ENCODE results near the gene CCDC9. TPM values are rescaled to one million over a fixed set of nuclear protein-coding genes. Genes with fewer than 3 reads are reported as not detected.

CCDC9 gene
- total RNA-seq, 1 donor from 2014 or later: 36.9 TPM

Other genes with a start within 250 kb of the CCDC9 start
- not detected in 2 replicates for gene NPAS1, start 236.7 kb upstream of the CCDC9 start, total RNA-seq
- gene TMEM160, start 207.9 kb upstream of the CCDC9 start, total RNA-seq: 39.3 and 41.4 TPM in 2 replicates
- 135 and 147 TPM in 2 replicates for gene ZC3H4, start 142.7 kb upstream of the CCDC9 start, total RNA-seq
- 116 TPM in 2 replicates for gene SAE1, start 125.7 kb upstream of the CCDC9 start, total RNA-seq
- 20.2 and 22.0 TPM in 2 replicates for gene BBC3, start 25.3 kb upstream of the CCDC9 start, total RNA-seq
- 10.3 and 10.6 TPM in 2 replicates for gene INAFM1, start 18.4 kb downstream of the CCDC9 start, total RNA-seq
- 1.3 and 2.2 TPM in 2 replicates for gene C5AR1, start 53.3 kb downstream of the CCDC9 start, total RNA-seq
- gene C5AR2, start 75.7 kb downstream of the CCDC9 start, total RNA-seq: 0.17 and 0.22 TPM in 2 replicates
- gene DHX34, start 92.8 kb downstream of the CCDC9 start, total RNA-seq: 15.9 and 16.6 TPM in 2 replicates
- not detected in 2 replicates for gene MEIS3, start 163.0 kb downstream of the CCDC9 start, total RNA-seq
- gene SLC8A2, start 215.4 kb downstream of the CCDC9 start, total RNA-seq: 0.12 TPM in 1 of 2 replicates, not detected in the other
- 11.0 and 13.8 TPM in 2 replicates for gene KPTN, start 227.7 kb downstream of the CCDC9 start, total RNA-seq